Hepatocyte (in vitro differentiated cells): ENCODE measurements around the gene MIS12. TPM values are rescaled to one million over a fixed set of nuclear protein-coding genes. Genes with fewer than 3 reads are reported as not detected.

ENCODE experiments used
- DNase-seq: peaks from one replicate; pipeline ENCODE4 v3.0.0-alpha.2; 2016; ENCODE audit warnings: low spot score
- H2AFZ ChIP-seq: fragments of 200-600 bp; sonication (generic); 2 replicates; pipeline ENCODE4 v1.6.0; 2016; ENCODE audit warnings: antibody characterized with exemption, mild to moderate bottlenecking
- H3K27ac ChIP-seq: fragments of 200-600 bp; sonication (generic); 2 replicates; pipeline ENCODE4 v1.5.1; 2016; ENCODE audit warnings: mild to moderate bottlenecking
- H3K27me3 ChIP-seq: fragments of 200-600 bp; sonication (generic); 2 replicates; pipeline ENCODE4 v1.6.1; 2016
- H3K36me3 ChIP-seq: fragments of 200-600 bp; sonication (generic); replicated peaks from 2 replicates; pipeline ENCODE4 v1.5.1; 2016; ENCODE audit warnings: low read depth; ENCODE audit not compliant: insufficient read depth
- H3K4me1 ChIP-seq: fragments of 200-600 bp; sonication (generic); 2 replicates; pipeline ENCODE4 v1.5.1; 2016; ENCODE audit warnings: mild to moderate bottlenecking, moderate library complexity; ENCODE audit not compliant: insufficient read depth
- H3K4me2 ChIP-seq: fragments of 200-600 bp; sonication (generic); 2 replicates; pipeline ENCODE4 v1.6.0; 2016
- H3K4me3 ChIP-seq: fragments of 200-600 bp; sonication (generic); 2 replicates; pipeline ENCODE4 v1.5.1; 2016; ENCODE audit warnings: mild to moderate bottlenecking
- H3K79me2 ChIP-seq: fragments of 200-600 bp; sonication (generic); 2 replicates; pipeline ENCODE4 v1.6.0; 2017; ENCODE audit warnings: mild to moderate bottlenecking
- H3K9me2 ChIP-seq: fragments of 200-600 bp; sonication (generic); replicated peaks from 2 replicates; pipeline ENCODE4 v1.6.0; 2017; ENCODE audit warnings: mild to moderate bottlenecking; ENCODE audit not compliant: insufficient read depth
- H3K9me3 ChIP-seq: fragments of 200-600 bp; sonication (generic); 2 replicates; pipeline ENCODE4 v1.5.1; 2016; ENCODE audit warnings: low read depth, mild to moderate bottlenecking
- H4K20me1 ChIP-seq: fragments of 200-600 bp; sonication (generic); 2 replicates; pipeline ENCODE4 v1.6.0; 2016; ENCODE audit warnings: mild to moderate bottlenecking; ENCODE audit not compliant: insufficient read depth, poor library complexity, severe bottlenecking
- EZH2 ChIP-seq: fragments of 200-600 bp; sonication (generic); IDR thresholded peaks from 2 replicates; pipeline ENCODE4 v1.6.1; 2016; ENCODE audit warnings: antibody characterized with exemption, mild to moderate bottlenecking, borderline replicate concordance
- EZH2phosphoT487 ChIP-seq: fragments of 200-600 bp; sonication (generic); IDR thresholded peaks from one replicate; pipeline ENCODE4 v1.6.1; 2018; ENCODE audit warnings: antibody characterized with exemption, mild to moderate bottlenecking, low read depth, moderate library complexity; ENCODE audit not compliant: unreplicated experiment, severe bottlenecking
- WGBS: methylation state at CpG from one replicate; pipeline ENCODE4 v1.1.6; 2016; ENCODE audit warnings: low lambda C conversion rate; ENCODE audit errors: missing lambda C conversion rate; 5-methylcytosine and 5-hydroxymethylcytosine counted together
- polyA plus RNA-seq: library from polyadenylated mRNA; unstranded; fragments of >200 nt; fragmentation: Nextera tagmentation; extraction: Ambion mirVana; gene quantifications from 2 replicates; pipeline ENCODE4 v1.2.1, GENCODE V29; 2016
- total RNA-seq: library from RNA; depleted of rRNA; stranded (reverse); fragments of >200 nt; gene quantifications from 2 replicates; pipeline ENCODE4 v1.2.3, GENCODE V29; 2014
- TF ChIP-seq, protein P1 (sequence below): fragments of 200-600 bp; sonication (generic); IDR thresholded peaks from 2 replicates; pipeline ENCODE4 v1.5.1; 2016; ENCODE audit warnings: antibody characterized with exemption, mild to moderate bottlenecking; ENCODE audit not compliant: poor library complexity

Gene MIS12
- total and polyA plus RNA-seq, 2 experiments from 2014 or later: 20.8 to 33.0 TPM

DNA sequence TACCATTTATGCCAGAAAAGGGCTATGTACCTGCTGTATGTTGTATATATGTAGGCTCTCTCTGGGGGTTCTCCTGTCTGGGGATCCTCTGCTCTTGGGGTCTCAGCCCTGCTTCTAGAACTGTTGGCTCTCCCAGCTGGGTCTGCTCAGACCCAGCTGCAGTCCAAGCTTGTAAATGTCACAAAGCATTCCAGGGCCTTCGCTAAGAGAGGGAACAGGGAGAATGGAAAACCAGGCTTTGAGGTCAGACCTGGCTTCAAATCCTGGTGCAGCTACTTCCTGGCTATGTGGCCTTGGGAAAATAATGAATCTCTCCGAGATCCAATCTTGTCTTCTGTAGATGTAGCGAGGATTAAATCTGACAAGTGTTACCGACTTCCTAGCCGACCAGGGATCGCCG, 54.0 kb downstream of the MIS12 start:
- DNase-seq: no peak
- WGBS: 73% methylated on average over 7 of the region's 7 CpGs
- no peaks in the 10 kb centered on the region for H3K36me3 ChIP-seq

More for the DNA sequence above, 54.0 kb downstream of the MIS12 start:
- no peak overlapping the region for H3K4me2 ChIP-seq
- H4K20me1 ChIP-seq: no peaks in the 10 kb centered on the region
- H3K27me3 ChIP-seq: no peaks in the 10 kb centered on the region
- no peaks in the 10 kb centered on the region for H3K9me2 ChIP-seq
- H3K4me3 ChIP-seq: no peak overlapping the region
- no peaks in the 10 kb centered on the region for H3K79me2 ChIP-seq
- H3K27ac ChIP-seq: no peak overlapping the region
- no peak overlapping the region for H2AFZ ChIP-seq
- no peak for TF ChIP-seq EZH2
- TF ChIP-seq, protein P1, sequence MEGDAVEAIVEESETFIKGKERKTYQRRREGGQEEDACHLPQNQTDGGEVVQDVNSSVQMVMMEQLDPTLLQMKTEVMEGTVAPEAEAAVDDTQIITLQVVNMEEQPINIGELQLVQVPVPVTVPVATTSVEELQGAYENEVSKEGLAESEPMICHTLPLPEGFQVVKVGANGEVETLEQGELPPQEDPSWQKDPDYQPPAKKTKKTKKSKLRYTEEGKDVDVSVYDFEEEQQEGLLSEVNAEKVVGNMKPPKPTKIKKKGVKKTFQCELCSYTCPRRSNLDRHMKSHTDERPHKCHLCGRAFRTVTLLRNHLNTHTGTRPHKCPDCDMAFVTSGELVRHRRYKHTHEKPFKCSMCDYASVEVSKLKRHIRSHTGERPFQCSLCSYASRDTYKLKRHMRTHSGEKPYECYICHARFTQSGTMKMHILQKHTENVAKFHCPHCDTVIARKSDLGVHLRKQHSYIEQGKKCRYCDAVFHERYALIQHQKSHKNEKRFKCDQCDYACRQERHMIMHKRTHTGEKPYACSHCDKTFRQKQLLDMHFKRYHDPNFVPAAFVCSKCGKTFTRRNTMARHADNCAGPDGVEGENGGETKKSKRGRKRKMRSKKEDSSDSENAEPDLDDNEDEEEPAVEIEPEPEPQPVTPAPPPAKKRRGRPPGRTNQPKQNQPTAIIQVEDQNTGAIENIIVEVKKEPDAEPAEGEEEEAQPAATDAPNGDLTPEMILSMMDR: no peak
- TF ChIP-seq EZH2phosphoT487: no peak
- H3K4me1 ChIP-seq: no peaks in the 10 kb centered on the region
- no peaks in the 10 kb centered on the region for H3K9me3 ChIP-seq

Other genes with a start within 250 kb of the MIS12 start
- 35.2 and 47.9 TPM in 2 replicates for gene RABEP1, start 204.3 kb upstream of the MIS12 start, total RNA-seq
- 31.0 and 31.7 TPM in 2 replicates for gene RABEP1, start 204.3 kb upstream of the MIS12 start, polyA plus RNA-seq
- gene NUP88, start 66.9 kb upstream of the MIS12 start, total RNA-seq: 56.6 and 65.2 TPM in 2 replicates
- gene NUP88, start 66.9 kb upstream of the MIS12 start, polyA plus RNA-seq: 38.0 and 50.8 TPM in 2 replicates
- gene RPAIN, start 66.4 kb upstream of the MIS12 start, total RNA-seq: 57.4 and 57.6 TPM in 2 replicates
- 51.6 and 60.7 TPM in 2 replicates for gene RPAIN, start 66.4 kb upstream of the MIS12 start, polyA plus RNA-seq
- gene C1QBP, start 47.4 kb upstream of the MIS12 start, total RNA-seq: 145 and 149 TPM in 2 replicates
- 176 and 185 TPM in 2 replicates for gene C1QBP, start 47.4 kb upstream of the MIS12 start, polyA plus RNA-seq
- 7.8 and 9.6 TPM in 2 replicates for gene DHX33, start 17.6 kb upstream of the MIS12 start, total RNA-seq
- 2.2 and 2.3 TPM in 2 replicates for gene DHX33, start 17.6 kb upstream of the MIS12 start, polyA plus RNA-seq
- 54.3 TPM in 2 replicates for gene DERL2, start 388 bp upstream of the MIS12 start, total RNA-seq
- gene DERL2, start 388 bp upstream of the MIS12 start, polyA plus RNA-seq: 134 and 136 TPM in 2 replicates
- gene NLRP1, start 97.9 kb downstream of the MIS12 start, total RNA-seq: 36.7 and 42.9 TPM in 2 replicates
- gene NLRP1, start 97.9 kb downstream of the MIS12 start, polyA plus RNA-seq: 54.8 and 64.8 TPM in 2 replicates